Right kidney (tissue), 1 donor: ENCODE data around the gene RNASEH2B.

ENCODE experiments used
- DNase-seq: peaks from one replicate; pipeline ENCODE4 v3.0.0-alpha.2; 2016

RNASEH2B gene

DNA sequence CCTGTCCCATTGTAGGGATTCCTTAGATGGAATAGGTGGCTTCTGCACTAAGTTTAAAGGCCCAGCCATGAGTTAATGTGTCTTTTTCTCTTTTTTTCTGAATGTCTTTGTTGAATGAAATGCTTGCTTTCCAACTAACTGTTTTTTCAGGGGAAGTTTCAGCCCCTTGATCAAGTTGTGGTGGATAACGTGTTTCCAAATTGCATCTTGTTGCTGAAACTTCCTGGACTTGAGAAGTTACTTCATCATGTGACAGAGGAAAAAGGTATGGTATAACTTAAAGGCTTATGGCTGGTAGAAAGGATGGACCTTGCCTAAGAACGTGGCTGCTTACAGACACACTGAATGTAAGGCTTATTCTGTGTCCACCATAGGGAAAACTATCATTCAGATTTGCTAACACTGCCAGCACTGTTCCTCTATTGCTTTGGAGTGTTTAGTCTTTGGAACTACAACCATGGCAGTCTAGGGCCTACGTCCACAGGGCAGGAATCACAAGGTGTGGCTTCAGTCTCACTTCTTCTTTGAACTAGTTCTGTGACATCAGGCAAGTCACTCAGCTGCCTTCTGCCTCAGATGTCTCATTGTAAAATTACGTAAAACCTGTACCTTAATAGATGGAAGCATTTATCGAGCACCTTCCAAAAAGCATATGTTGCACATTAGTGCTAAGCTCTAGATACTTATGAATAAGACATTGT is 25.3 kb downstream of the RNASEH2B start:
- no peak for DNase-seq

DNA sequence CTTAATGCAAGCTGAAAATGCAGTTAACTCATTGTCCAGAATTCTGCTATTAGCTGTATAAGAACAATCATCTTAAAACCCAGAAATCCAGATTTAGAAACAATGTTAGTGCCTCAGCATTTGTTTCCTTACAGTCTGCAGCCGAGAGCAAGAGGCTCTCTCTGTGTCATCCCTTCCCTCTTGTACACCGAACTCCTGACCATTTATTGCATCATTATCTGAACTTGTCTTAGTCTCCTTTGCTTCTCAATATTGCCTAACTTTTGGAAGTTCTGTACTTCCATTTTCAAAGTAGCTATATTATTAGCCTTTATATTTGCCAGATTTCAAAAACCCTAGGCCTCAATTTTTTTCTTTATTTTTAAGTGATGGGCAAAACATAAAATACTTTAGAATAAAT is 27.1 kb downstream of the RNASEH2B start:
- DNase-seq, result no peak

GRCh38 chr13:50940509-50940908 is 30.9 kb downstream of the RNASEH2B start:
- no peak for DNase-seq

DNA sequence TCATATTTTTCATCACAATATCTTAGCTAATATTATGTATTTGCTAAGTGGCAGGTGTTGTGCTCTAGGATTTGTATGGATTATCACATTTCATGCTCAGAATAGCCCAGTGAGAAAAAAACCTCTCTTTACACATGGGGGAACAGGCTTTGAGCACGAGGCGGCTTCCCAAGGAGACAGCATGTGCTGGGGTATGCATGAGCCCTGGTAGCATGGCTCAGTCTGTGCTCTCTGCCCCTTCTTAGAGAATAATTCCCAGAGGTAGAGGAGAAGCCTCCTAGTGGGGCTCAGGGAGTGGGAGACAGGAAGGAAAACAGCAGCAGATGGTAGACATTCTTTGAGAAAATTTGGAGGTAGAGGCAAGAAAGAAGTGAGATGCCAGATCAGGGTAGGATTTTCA is 31.6 kb downstream of the RNASEH2B start:
- DNase-seq, result no peak

GRCh38 chr13:50942630-50943311 is 33.2 kb downstream of the RNASEH2B start:
- DNase-seq, result no peak

GRCh38 chr13:50945669-50946068 is 36.1 kb downstream of the RNASEH2B start:
- no peak for DNase-seq

GRCh38 chr13:50948601-50949000 is 39.0 kb downstream of the RNASEH2B start:
- no peak for DNase-seq

- DNase-seq, result no peak
Measured at GRCh38 chr13:50950849-50951248, 41.3 kb downstream of the RNASEH2B start.

DNA sequence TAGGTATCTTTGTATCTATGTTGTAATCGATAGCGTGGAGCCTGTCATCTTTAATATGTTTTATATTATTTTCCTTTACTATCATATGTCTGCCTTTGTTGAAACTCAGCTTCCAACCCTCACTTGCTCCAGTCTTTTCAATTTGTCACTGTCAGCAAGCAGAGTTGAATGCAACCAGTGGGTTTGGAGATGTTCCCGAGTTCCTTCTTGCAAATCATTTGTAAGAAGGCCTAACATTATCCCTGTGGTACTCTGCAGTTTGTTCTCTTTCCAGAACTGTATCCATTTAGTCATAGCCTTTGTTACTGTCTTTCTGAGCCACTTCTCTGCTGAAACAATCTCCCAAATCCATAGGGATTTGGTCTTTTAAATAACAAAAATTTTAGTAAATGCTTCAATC is 41.8 kb downstream of the RNASEH2B start:
- DNase-seq, result no peak

GRCh38 chr13:50955241-50955640 is 45.6 kb downstream of the RNASEH2B start:
- DNase-seq, result no peak

- DNase-seq, result no peak
Measured at GRCh38 chr13:50955798-50956197, 46.2 kb downstream of the RNASEH2B start.

DNA sequence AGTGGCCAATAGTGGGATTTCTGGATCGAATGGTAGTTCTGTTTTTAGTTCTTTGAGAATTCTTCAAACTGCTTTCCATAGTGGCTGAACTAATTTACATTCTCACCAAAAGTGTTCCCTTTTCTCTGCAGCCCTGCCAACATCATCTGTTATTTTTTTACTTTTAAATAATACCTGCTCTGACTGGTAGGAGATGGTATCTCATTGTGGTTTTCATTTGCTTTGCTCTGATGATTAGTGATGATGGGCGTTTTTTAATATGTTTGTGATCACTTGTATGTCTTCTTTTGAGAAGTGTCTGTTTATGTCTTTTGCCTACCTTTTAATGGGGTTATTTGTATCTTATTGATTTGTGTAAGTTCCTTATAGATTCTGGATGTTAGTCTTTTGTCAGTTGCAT is 48.0 kb downstream of the RNASEH2B start:
- DNase-seq, result no peak

- DNase-seq, result peak; percentile 19
Measured at GRCh38 chr13:50969691-50970090, 60.1 kb downstream of the RNASEH2B start.

- DNase-seq, result no peak
Measured at GRCh38 chr13:50970956-50971355, 61.4 kb downstream of the RNASEH2B start.

- no peak for DNase-seq
Measured at GRCh38 chr13:50974268-50974667, 64.7 kb downstream of the RNASEH2B start.

DNA sequence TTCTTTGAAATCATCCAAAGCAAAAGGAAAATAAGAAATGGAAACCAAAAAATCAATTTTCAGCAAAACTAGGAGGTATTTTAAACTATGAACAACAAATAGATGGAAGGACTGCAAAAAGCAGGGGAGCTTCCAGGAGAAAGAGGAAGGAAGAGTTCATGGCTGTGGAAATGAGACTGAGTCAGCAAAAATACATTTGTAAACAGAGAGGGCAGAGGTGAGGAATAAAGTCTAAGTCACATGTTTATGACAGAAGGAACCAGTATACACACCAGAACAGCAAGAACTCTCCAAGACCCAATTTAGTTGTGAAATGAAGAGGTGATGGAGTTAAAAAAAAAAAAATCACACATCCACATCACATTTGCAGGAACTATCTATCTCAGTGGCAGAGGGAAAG is 69.6 kb downstream of the RNASEH2B start:
- DNase-seq, result no peak

GRCh38 chr13:50981686-50982085 is 72.1 kb downstream of the RNASEH2B start:
- DNase-seq, result no peak

GRCh38 chr13:50989476-50989875 is 79.9 kb downstream of the RNASEH2B start:
- DNase-seq, result no peak

DNA sequence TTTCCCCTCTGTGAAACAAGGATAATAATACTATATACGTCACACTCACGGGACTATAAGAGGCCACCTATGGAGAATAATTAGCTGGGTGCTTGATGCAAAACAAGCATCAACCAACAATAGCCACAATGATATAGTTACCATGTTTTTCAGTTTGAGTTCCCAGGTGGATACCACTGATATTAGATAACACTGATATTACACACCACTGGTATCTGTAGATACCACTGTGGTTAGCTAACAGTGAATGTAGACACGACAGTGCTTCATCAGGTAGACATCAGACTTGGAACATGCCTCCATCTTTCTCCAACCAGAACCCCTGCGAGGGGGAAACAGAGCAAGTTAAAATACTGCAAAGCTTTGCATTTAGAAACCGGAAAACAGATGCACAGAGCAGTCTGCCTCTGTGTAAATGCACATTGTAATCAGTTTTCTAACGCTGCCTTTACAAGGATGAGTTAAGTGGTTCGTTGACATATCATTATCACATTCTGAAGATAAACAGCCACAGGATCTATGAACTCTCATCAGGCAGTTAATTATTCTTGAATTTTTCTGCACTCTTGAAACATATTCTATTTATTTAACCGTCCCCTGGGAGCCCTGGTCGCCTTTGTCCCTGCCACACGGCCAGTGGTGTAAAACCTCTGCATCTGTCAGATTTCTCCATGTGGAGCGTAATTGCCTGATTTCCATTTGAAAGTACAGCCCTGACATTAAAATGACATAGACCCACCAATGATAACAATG is 80.7 kb downstream of the RNASEH2B start:
- DNase-seq, result no peak

DNA sequence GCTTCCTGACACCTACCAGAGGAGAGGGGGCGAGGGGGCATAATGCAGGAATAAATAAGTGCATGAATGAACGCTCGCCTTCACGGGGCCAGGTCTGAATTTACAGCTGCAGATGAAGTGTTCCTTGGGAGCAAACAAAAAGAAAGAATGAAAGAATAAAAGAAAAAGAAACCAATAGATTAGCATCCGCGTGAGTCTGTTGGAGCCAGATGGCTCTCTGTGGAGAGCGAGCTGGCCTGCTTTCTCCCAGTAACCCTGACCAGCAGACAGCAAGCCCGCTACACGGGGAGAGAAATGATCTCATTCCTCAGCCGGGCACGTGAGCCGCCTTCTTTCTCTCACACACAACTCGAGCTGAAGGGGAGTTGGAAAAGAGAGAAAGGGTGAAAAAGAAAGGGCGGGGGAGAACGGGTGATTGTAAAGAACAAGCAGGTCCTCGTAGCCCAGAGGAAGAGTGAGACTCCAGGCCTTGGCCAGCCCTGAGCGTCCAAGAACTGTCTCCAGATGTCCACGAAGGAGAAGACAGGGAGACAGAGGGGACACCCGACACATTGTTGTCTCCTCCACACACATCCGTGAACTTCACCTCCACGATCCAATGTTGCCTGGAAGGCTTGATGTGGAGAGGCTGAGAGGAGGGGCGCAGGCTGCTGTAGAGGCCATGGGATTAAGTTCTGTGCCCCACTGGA is 81.4 kb downstream of the RNASEH2B start:
- peak; percentile 63 for DNase-seq

GRCh38 chr13:50991579-50992521 is 82.3 kb downstream of the RNASEH2B start:
- no peak for DNase-seq

GRCh38 chr13:50993371-50993770 is 83.8 kb downstream of the RNASEH2B start:
- no peak for DNase-seq
